Measurements from ENCODE around the gene DDN.

Gene DDN

GRCh38 chr12:49030119-49030518, 30.9 kb upstream of the DDN start:
- no peaks in the 10 kb centered on the region for H3K4me1 ChIP-seq (ENCODE audit: insufficient read depth, low read length)
- no peak overlapping the region for H3K27ac ChIP-seq (ENCODE audit: low read depth, low read length)
- no peaks in the 10 kb centered on the region for H3K27me3 ChIP-seq (ENCODE audit: insufficient read depth, low read length)
- WGBS, result 98% methylated on average over 8 of the region's 8 CpGs
- H3K36me3 ChIP-seq (ENCODE audit: insufficient read depth, low read length), result peaks cover 96% of the 10 kb centered on the region
- no peak overlapping the region for H3K4me3 ChIP-seq (ENCODE audit: low read length)
- no peak overlapping the region for H3K9ac ChIP-seq (ENCODE audit: low read depth, low read length)
- no peaks in the 10 kb centered on the region for H3K9me3 ChIP-seq (ENCODE audit: insufficient read depth, low read depth, low read length)

- Histone ChIP-seq H3K36me3 (ENCODE audit: insufficient read depth, low read length) (peaks cover 96% of the 10 kb centered on the region), H3K9me3 (ENCODE audit: insufficient read depth, low read depth, low read length) (no peaks in the 10 kb centered on the region), H3K27me3 (ENCODE audit: insufficient read depth, low read length) (no peaks in the 10 kb centered on the region), H3K9ac (ENCODE audit: low read depth, low read length) (no peak overlapping the region), H3K27ac (ENCODE audit: low read depth, low read length) (no peak overlapping the region), H3K4me3 (ENCODE audit: low read length) (no peak overlapping the region), H3K4me1 (ENCODE audit: insufficient read depth, low read length) (no peaks in the 10 kb centered on the region)
- 95% methylated on average over 10 of the region's 10 CpGs for WGBS
These were observed 29.6 kb upstream of the DDN start for GRCh38 chr12:49028666-49029275.

GRCh38 chr12:49027846-49028555, 28.8 kb upstream of the DDN start:
- no peaks in the 10 kb centered on the region for H3K4me1 ChIP-seq (ENCODE audit: insufficient read depth, low read length)
- H3K9ac ChIP-seq (ENCODE audit: low read depth, low read length), result no peak overlapping the region
- H3K36me3 ChIP-seq (ENCODE audit: insufficient read depth, low read length), result peaks cover 95% of the 10 kb centered on the region
- WGBS, result 96% methylated on average over 9 of the region's 9 CpGs
- H3K9me3 ChIP-seq (ENCODE audit: insufficient read depth, low read depth, low read length), result no peaks in the 10 kb centered on the region
- H3K27ac ChIP-seq (ENCODE audit: low read depth, low read length), result no peak overlapping the region
- H3K27me3 ChIP-seq (ENCODE audit: insufficient read depth, low read length), result no peaks in the 10 kb centered on the region
- no peak overlapping the region for H3K4me3 ChIP-seq (ENCODE audit: low read length)

- no peak overlapping the region for H3K27ac ChIP-seq (ENCODE audit: low read depth, low read length)
These were observed 27.7 kb upstream of the DDN start for GRCh38 chr12:49026678-49027480.

GRCh38 chr12:49026101-49026500, 26.9 kb upstream of the DDN start:
- 95% methylated on average over 21 of the region's 21 CpGs for WGBS
- Histone ChIP-seq H3K4me3 (ENCODE audit: low read length) (no peak overlapping the region), H3K36me3 (ENCODE audit: insufficient read depth, low read length) (peaks cover 94% of the 10 kb centered on the region), H3K9me3 (ENCODE audit: insufficient read depth, low read depth, low read length) (no peaks in the 10 kb centered on the region), H3K9ac (ENCODE audit: low read depth, low read length) (no peak overlapping the region), H3K27me3 (ENCODE audit: insufficient read depth, low read length) (no peaks in the 10 kb centered on the region), H3K27ac (ENCODE audit: low read depth, low read length) (no peak overlapping the region), H3K4me1 (ENCODE audit: insufficient read depth, low read length) (no peaks in the 10 kb centered on the region)

More at GRCh38 chr12:49026678-49027480, 27.7 kb upstream of the DDN start:
- Histone ChIP-seq H3K4me1 (ENCODE audit: insufficient read depth, low read length) (no peaks in the 10 kb centered on the region), H3K9ac (ENCODE audit: low read depth, low read length) (no peak overlapping the region), H3K9me3 (ENCODE audit: insufficient read depth, low read depth, low read length) (no peaks in the 10 kb centered on the region), H3K27me3 (ENCODE audit: insufficient read depth, low read length) (no peaks in the 10 kb centered on the region), H3K36me3 (ENCODE audit: insufficient read depth, low read length) (peaks cover 95% of the 10 kb centered on the region), H3K4me3 (ENCODE audit: low read length) (no peak overlapping the region)
- 95% methylated on average over 26 of the region's 26 CpGs for WGBS

- Histone ChIP-seq H3K9me3 (ENCODE audit: insufficient read depth, low read depth, low read length) (no peaks in the 10 kb centered on the region), H3K4me3 (ENCODE audit: low read length) (no peak overlapping the region), H3K4me1 (ENCODE audit: insufficient read depth, low read length) (no peaks in the 10 kb centered on the region), H3K27ac (ENCODE audit: low read depth, low read length) (no peak overlapping the region), H3K9ac (ENCODE audit: low read depth, low read length) (no peak overlapping the region), H3K36me3 (ENCODE audit: insufficient read depth, low read length) (peaks cover 90% of the 10 kb centered on the region), H3K27me3 (ENCODE audit: insufficient read depth, low read length) (no peaks in the 10 kb centered on the region)
- WGBS, result 100% methylated on average over 4 of the region's 4 CpGs
These were observed 26.3 kb upstream of the DDN start for GRCh38 chr12:49025463-49025862.

GRCh38 chr12:49024543-49024942, 25.4 kb upstream of the DDN start:
- Histone ChIP-seq H3K4me3 (ENCODE audit: low read length) (no peak overlapping the region), H3K9ac (ENCODE audit: low read depth, low read length) (no peak overlapping the region), H3K9me3 (ENCODE audit: insufficient read depth, low read depth, low read length) (no peaks in the 10 kb centered on the region), H3K27me3 (ENCODE audit: insufficient read depth, low read length) (no peaks in the 10 kb centered on the region), H3K36me3 (ENCODE audit: insufficient read depth, low read length) (peaks cover 81% of the 10 kb centered on the region), H3K27ac (ENCODE audit: low read depth, low read length) (no peak overlapping the region), H3K4me1 (ENCODE audit: insufficient read depth, low read length) (peaks cover 4% of the 10 kb centered on the region; the same call in 1 of the 2 replicates)
- WGBS, result 97% methylated on average over 12 of the region's 12 CpGs

GRCh38 chr12:49023812-49024211, 24.6 kb upstream of the DDN start:
- Histone ChIP-seq H3K9ac (ENCODE audit: low read depth, low read length) (no peak overlapping the region), H3K27me3 (ENCODE audit: insufficient read depth, low read length) (no peaks in the 10 kb centered on the region), H3K4me1 (ENCODE audit: insufficient read depth, low read length) (peaks cover 7% of the 10 kb centered on the region; the same call in 1 of the 2 replicates), H3K4me3 (ENCODE audit: low read length) (no peak overlapping the region), H3K27ac (ENCODE audit: low read depth, low read length) (no peak overlapping the region), H3K36me3 (ENCODE audit: insufficient read depth, low read length) (peaks cover 74% of the 10 kb centered on the region), H3K9me3 (ENCODE audit: insufficient read depth, low read depth, low read length) (no peaks in the 10 kb centered on the region)
- 100% methylated on average over 1 of the region's 2 CpGs for WGBS

GRCh38 chr12:49022558-49023178, 23.5 kb upstream of the DDN start:
- no peak overlapping the region for H3K27ac ChIP-seq (ENCODE audit: low read depth, low read length)
- H3K9ac ChIP-seq (ENCODE audit: low read depth, low read length), result no peak overlapping the region; the same call in 1 of the 2 replicates
- peaks cover 8% of the 10 kb centered on the region; the same call in 1 of the 2 replicates for H3K4me1 ChIP-seq (ENCODE audit: insufficient read depth, low read length)
- peaks cover 62% of the 10 kb centered on the region for H3K36me3 ChIP-seq (ENCODE audit: insufficient read depth, low read length)
- 94% methylated on average over 15 of the region's 15 CpGs for WGBS
- no peak overlapping the region for H3K4me3 ChIP-seq (ENCODE audit: low read length)
- no peaks in the 10 kb centered on the region for H3K9me3 ChIP-seq (ENCODE audit: insufficient read depth, low read depth, low read length)
- H3K27me3 ChIP-seq (ENCODE audit: insufficient read depth, low read length), result no peaks in the 10 kb centered on the region

GRCh38 chr12:49021292-49021915, 22.2 kb upstream of the DDN start:
- Histone ChIP-seq H3K4me1 (ENCODE audit: insufficient read depth, low read length) (peaks cover 12% of the 10 kb centered on the region; the same call in 1 of the 2 replicates), H3K27ac (ENCODE audit: low read depth, low read length) (no peak overlapping the region), H3K36me3 (ENCODE audit: insufficient read depth, low read length) (peaks cover 51% of the 10 kb centered on the region), H3K27me3 (ENCODE audit: insufficient read depth, low read length) (no peaks in the 10 kb centered on the region), H3K9ac (ENCODE audit: low read depth, low read length) (no peak overlapping the region), H3K9me3 (ENCODE audit: insufficient read depth, low read depth, low read length) (no peaks in the 10 kb centered on the region), H3K4me3 (ENCODE audit: low read length) (no peak overlapping the region)
- WGBS, result 89% methylated on average over 9 of the region's 11 CpGs
